Hair follicular keratinocyte (primary cell): ENCODE results near the gene NOX4. TPM values are rescaled to one million over a fixed set of nuclear protein-coding genes. Genes with fewer than 3 reads are reported as not detected.

Experiments used
- total RNA-seq: library from RNA; depleted of rRNA; stranded (reverse); fragments of >200 nt; gene quantifications from 2 replicates; pipeline ENCODE4 v1.2.3, GENCODE V29; 2015

The NOX4 gene
- 0.15 TPM in 1 of 2 replicates, not detected in the other for total RNA-seq

DNA sequence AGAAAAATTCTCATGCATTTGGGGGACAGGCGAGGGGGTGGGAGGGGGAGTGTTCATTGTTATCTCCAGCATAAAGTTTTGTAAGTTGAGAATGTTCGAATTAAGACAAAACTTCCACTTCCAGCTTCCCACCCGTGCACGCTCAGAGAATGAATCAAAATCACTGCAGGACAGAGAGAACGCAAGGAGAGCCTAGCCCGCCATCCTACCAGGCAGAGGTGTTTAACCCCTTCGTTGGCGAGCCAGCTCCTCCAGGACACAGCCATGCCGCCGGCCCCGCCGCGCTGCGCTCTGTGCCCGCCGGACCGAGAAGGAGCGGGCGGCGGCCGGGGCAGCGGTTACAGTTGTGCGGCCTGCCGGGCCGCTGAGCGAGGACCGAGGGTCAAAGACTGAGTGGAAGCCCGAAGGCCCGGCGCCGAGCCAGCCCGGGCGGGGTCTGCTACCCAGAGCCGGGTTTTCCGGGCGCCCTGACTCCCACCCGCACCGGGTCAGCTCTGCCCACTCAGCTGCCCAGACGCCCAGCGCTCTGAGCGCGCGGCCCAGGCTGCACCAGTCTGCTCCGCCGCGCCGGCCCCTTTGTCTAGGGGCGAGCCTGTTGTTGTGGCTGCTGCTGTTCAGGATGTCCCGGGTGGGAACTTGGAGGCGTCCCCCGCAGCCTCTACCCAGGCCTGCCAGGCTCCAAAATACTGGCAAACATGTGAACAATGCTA, at the start of gene NOX4:
Gene NOX4, minus strand, starts transcription at position 395 of the 710 bp plus-strand sequence. Its CDS starts 129 bp downstream, at position 266.

Other genes with a start within 250 kb of the NOX4 start
- gene TRIM77, start 218.9 kb upstream of the NOX4 start, total RNA-seq: not detected in 2 replicates